ES-I3 (cell line): ENCODE data around the gene CXCL5.
"Not testable (repeated sequence)": the region's sequence is repeated elsewhere in the genome, so short reads cannot be mapped to it uniquely, and the experiment has no call there.

ENCODE experiments used
- H3K36me3 ChIP-seq: 2 replicates; pipeline ENCODE4 v1.6.1; 2013; ENCODE audit warnings: mild to moderate bottlenecking, low read length, control low read depth, moderate library complexity; ENCODE audit not compliant: insufficient read depth
- H3K4me1 ChIP-seq: 2 replicates; pipeline ENCODE4 v1.6.1; 2013; ENCODE audit warnings: mild to moderate bottlenecking, control low read depth, low read length; ENCODE audit not compliant: insufficient read depth
- H3K9ac ChIP-seq: 2 replicates; pipeline ENCODE4 v1.6.1; 2013; ENCODE audit warnings: low read depth, mild to moderate bottlenecking, low read length, moderate library complexity
- H3K9me3 ChIP-seq: 2 replicates; pipeline ENCODE4 v1.6.1; 2013; ENCODE audit warnings: mild to moderate bottlenecking, low read length, moderate library complexity; ENCODE audit not compliant: control insufficient read depth, insufficient read depth

CXCL5 gene

GRCh38 chr4:74004668-74005067 lies 6.2 kb upstream of the CXCL5 start:
- H3K36me3 ChIP-seq: no peaks in the 10 kb centered on the region
- H3K4me1 ChIP-seq: no peaks in the 10 kb centered on the region
- no peaks in the 10 kb centered on the region for H3K9me3 ChIP-seq
- no peak overlapping the region for H3K9ac ChIP-seq

- Histone ChIP-seq H3K9me3 (no peaks in the 10 kb centered on the region), H3K9ac (no peak overlapping the region), H3K4me1 (0 out of 2 replicates have a peak, but pooled peaks cover 11% of the 10 kb centered on the region), H3K36me3 (no peaks in the 10 kb centered on the region)
Observed at GRCh38 chr4:74000301-74000700, 1.8 kb upstream of the CXCL5 start.

GRCh38 chr4:73992050-73992449 lies 6.4 kb downstream of the CXCL5 start:
- Histone ChIP-seq H3K4me1 (0 out of 2 replicates have a peak, but pooled peaks cover 6% of the 10 kb centered on the region), H3K36me3 (no peaks in the 10 kb centered on the region; the same call in 1 of the 2 replicates), H3K9me3 (peaks cover 5% of the 10 kb centered on the region; the same call in 1 of the 2 replicates), H3K9ac (no peak overlapping the region)

- no peaks in the 10 kb centered on the region; the same call in 1 of the 2 replicates for H3K36me3 ChIP-seq
- H3K4me1 ChIP-seq: 0 out of 2 replicates have a peak, but pooled peaks cover 5% of the 10 kb centered on the region
- peaks cover 5% of the 10 kb centered on the region; the same call in 1 of the 2 replicates for H3K9me3 ChIP-seq
- H3K9ac ChIP-seq: no peak overlapping the region
Observed at GRCh38 chr4:73991742-73992000, 6.8 kb downstream of the CXCL5 start.

- Histone ChIP-seq H3K9me3 (peaks cover 5% of the 10 kb centered on the region; the same call in 1 of the 2 replicates), H3K36me3 (no peaks in the 10 kb centered on the region; the same call in 1 of the 2 replicates), H3K4me1 (peaks cover 5% of the 10 kb centered on the region; the same call in 1 of the 2 replicates), H3K9ac (no peak overlapping the region)
Observed at GRCh38 chr4:73990988-73991741, 7.3 kb downstream of the CXCL5 start.

GRCh38 chr4:73989928-73990327 lies 8.5 kb downstream of the CXCL5 start:
- Histone ChIP-seq H3K36me3 (no peaks in the 10 kb centered on the region; the same call in 1 of the 2 replicates), H3K9ac (no peak overlapping the region), H3K4me1 (peaks cover 10% of the 10 kb centered on the region; the same call in 1 of the 2 replicates), H3K9me3 (peaks cover 5% of the 10 kb centered on the region; the same call in 1 of the 2 replicates)

- peaks cover 18% of the 10 kb centered on the region for H3K4me1 ChIP-seq
- no peak overlapping the region for H3K9ac ChIP-seq
- peaks cover 5% of the 10 kb centered on the region; the same call in 1 of the 2 replicates for H3K9me3 ChIP-seq
- H3K36me3 ChIP-seq: no peaks in the 10 kb centered on the region; the same call in 1 of the 2 replicates
Observed at GRCh38 chr4:73989031-73989430, 9.4 kb downstream of the CXCL5 start.

- Histone ChIP-seq H3K9me3 (peaks cover 5% of the 10 kb centered on the region; the same call in 1 of the 2 replicates), H3K36me3 (no peaks in the 10 kb centered on the region; the same call in 1 of the 2 replicates), H3K4me1 (peaks cover 27% of the 10 kb centered on the region), H3K9ac (no peak within 1 kb of the TSS)
Observed at GRCh38 chr4:73988061-73988460, 10.4 kb downstream of the CXCL5 start, which contains the start of gene PPBP. Gene PPBP (minus strand): TSS chr4:73988190. CDS start chr4:73988103, 87 bp downstream.

GRCh38 chr4:73985528-73985852 lies 13.0 kb downstream of the CXCL5 start:
- Histone ChIP-seq H3K9ac (no peak overlapping the region), H3K4me1 (peaks cover 41% of the 10 kb centered on the region), H3K36me3 (no peaks in the 10 kb centered on the region; the same call in 1 of the 2 replicates), H3K9me3 (peaks cover 5% of the 10 kb centered on the region; the same call in 1 of the 2 replicates)

GRCh38 chr4:73984736-73985527 lies 13.5 kb downstream of the CXCL5 start:
- H3K9ac ChIP-seq: no peak overlapping the region

GRCh38 chr4:73981175-73981574 lies 17.3 kb downstream of the CXCL5 start:
- not testable (repeated sequence) for H3K36me3 ChIP-seq, H3K9me3 ChIP-seq
- H3K9ac ChIP-seq: peak overlapping the region; percentile 21; the same call in 1 of the 2 replicates
- peaks cover 49% of the 10 kb centered on the region for H3K4me1 ChIP-seq

More at GRCh38 chr4:73984736-73985527, 13.5 kb downstream of the CXCL5 start:
- peaks cover 42% of the 10 kb centered on the region for H3K4me1 ChIP-seq
- H3K36me3 ChIP-seq: no peaks in the 10 kb centered on the region; the same call in 1 of the 2 replicates
- peaks cover 5% of the 10 kb centered on the region; the same call in 1 of the 2 replicates for H3K9me3 ChIP-seq

GRCh38 chr4:73979407-73979957 lies 19.0 kb downstream of the CXCL5 start:
- Histone ChIP-seq H3K36me3 (no peaks in the 10 kb centered on the region), H3K9ac (no peak overlapping the region), H3K9me3 (no peaks in the 10 kb centered on the region), H3K4me1 (peaks cover 37% of the 10 kb centered on the region)

GRCh38 chr4:73978886-73979285 lies 19.6 kb downstream of the CXCL5 start:
- no peaks in the 10 kb centered on the region for H3K9me3 ChIP-seq
- H3K36me3 ChIP-seq: no peaks in the 10 kb centered on the region
- peaks cover 31% of the 10 kb centered on the region for H3K4me1 ChIP-seq
- no peak overlapping the region for H3K9ac ChIP-seq

GRCh38 chr4:73976716-73977115 lies 21.8 kb downstream of the CXCL5 start:
- no peaks in the 10 kb centered on the region for H3K9me3 ChIP-seq
- H3K9ac ChIP-seq: no peak overlapping the region
- H3K4me1 ChIP-seq: peaks cover 14% of the 10 kb centered on the region
- no peaks in the 10 kb centered on the region for H3K36me3 ChIP-seq
